IPS DF 6.9 (cell line): ENCODE measurements around the gene GDPGP1.

Experiments
- DNase-seq: peaks from one replicate; pipeline ENCODE4 v3.0.0-alpha.2; 2013; ENCODE audit warnings: low read depth, low spot score
- H3K27ac ChIP-seq: one replicate; pipeline ENCODE4 v1.5.1; 2013; ENCODE audit warnings: low read length, control low read depth
- H3K27me3 ChIP-seq: 2 replicates; pipeline ENCODE4 v1.6.1; 2013; ENCODE audit warnings: mild to moderate bottlenecking, low read length; ENCODE audit not compliant: control insufficient read depth, insufficient read depth
- H3K36me3 ChIP-seq: 2 replicates; pipeline ENCODE4 v1.6.1; 2013; ENCODE audit warnings: low read length; ENCODE audit not compliant: control insufficient read depth, insufficient read depth
- H3K4me1 ChIP-seq: 2 replicates; pipeline ENCODE4 v1.6.1; 2013; ENCODE audit warnings: low read length; ENCODE audit not compliant: control insufficient read depth, insufficient read depth
- H3K4me3 ChIP-seq: 2 replicates; pipeline ENCODE4 v1.5.1; 2013; ENCODE audit warnings: mild to moderate bottlenecking, low read length
- H3K9me3 ChIP-seq: 2 replicates; pipeline ENCODE4 v1.6.1; 2013; ENCODE audit warnings: low read length, inconsistent platforms; ENCODE audit not compliant: control insufficient read depth, insufficient read depth
- WGBS: extraction: QIAGEN DNeasy Blood & Tissue Kit; methylation state at CpG from one replicate; pipeline ENCODE4 v1.1.7; 2013; ENCODE audit warnings: mixed read lengths, missing lambda C conversion rate; ENCODE audit not compliant: insufficient read length, insufficient coverage; 5-methylcytosine and 5-hydroxymethylcytosine counted together

Gene GDPGP1

GRCh38 chr15:90205050-90205848, 28.8 kb upstream of the GDPGP1 start:
- no CpG with 5 or more reads among the region's 10 CpGs for WGBS
- Histone ChIP-seq H3K36me3 (no peaks in the 10 kb centered on the region), H3K27ac (no peak overlapping the region), H3K9me3 (no peaks in the 10 kb centered on the region), H3K4me1 (peaks cover 3% of the 10 kb centered on the region; the same call in 1 of the 2 replicates), H3K4me3 (no peak overlapping the region), H3K27me3 (no peaks in the 10 kb centered on the region)
- DNase-seq = no peak

- Histone ChIP-seq H3K4me3 (no peak overlapping the region), H3K9me3 (no peaks in the 10 kb centered on the region), H3K36me3 (no peaks in the 10 kb centered on the region), H3K4me1 (no peaks in the 10 kb centered on the region), H3K27ac (no peak overlapping the region), H3K27me3 (no peaks in the 10 kb centered on the region)
- no peak for DNase-seq
- no CpG with 5 or more reads among the region's 5 CpGs for WGBS
Measured at GRCh38 chr15:90205886-90206285, 28.1 kb upstream of the GDPGP1 start.

GRCh38 chr15:90207252-90207651, 26.8 kb upstream of the GDPGP1 start:
- Histone ChIP-seq H3K9me3 (no peaks in the 10 kb centered on the region), H3K4me3 (no peak overlapping the region), H3K4me1 (no peaks in the 10 kb centered on the region), H3K27me3 (no peaks in the 10 kb centered on the region), H3K36me3 (0 out of 2 replicates have a peak, but pooled peaks cover under 1% of the 10 kb centered on the region), H3K27ac (no peak overlapping the region)
- DNase-seq = no peak
- WGBS = no CpG with 5 or more reads among the region's 6 CpGs

- no peak overlapping the region for H3K27ac ChIP-seq
- DNase-seq = no peak
- no CpG with 5 or more reads among the region's 6 CpGs for WGBS
- H3K4me3 ChIP-seq = no peak overlapping the region
- no peaks in the 10 kb centered on the region for H3K4me1 ChIP-seq
- H3K27me3 ChIP-seq = no peaks in the 10 kb centered on the region
- H3K36me3 ChIP-seq = 0 out of 2 replicates have a peak, but pooled peaks cover 3% of the 10 kb centered on the region
- no peaks in the 10 kb centered on the region for H3K9me3 ChIP-seq
Measured at GRCh38 chr15:90208356-90208755, 25.7 kb upstream of the GDPGP1 start.

- no peaks in the 10 kb centered on the region for H3K9me3 ChIP-seq
- 0 out of 2 replicates have a peak, but pooled peaks cover 3% of the 10 kb centered on the region for H3K36me3 ChIP-seq
- no peaks in the 10 kb centered on the region for H3K4me1 ChIP-seq
- no peaks in the 10 kb centered on the region for H3K27me3 ChIP-seq
- H3K4me3 ChIP-seq = no peak overlapping the region
- WGBS = no CpG with 5 or more reads among the region's 9 CpGs
- no peak for DNase-seq
- H3K27ac ChIP-seq = no peak overlapping the region
Measured at GRCh38 chr15:90209591-90209990, 24.4 kb upstream of the GDPGP1 start.

- no peaks in the 10 kb centered on the region for H3K4me1 ChIP-seq
- no peak overlapping the region for H3K4me3 ChIP-seq
- H3K9me3 ChIP-seq = no peaks in the 10 kb centered on the region
- H3K36me3 ChIP-seq = 0 out of 2 replicates have a peak, but pooled peaks cover 3% of the 10 kb centered on the region
- WGBS = no CpG with 5 or more reads among the region's 8 CpGs
- DNase-seq = no peak
- H3K27ac ChIP-seq = no peak overlapping the region
- H3K27me3 ChIP-seq = no peaks in the 10 kb centered on the region
Measured at GRCh38 chr15:90210593-90210992, 23.4 kb upstream of the GDPGP1 start.

GRCh38 chr15:90211009-90211408, 23.0 kb upstream of the GDPGP1 start:
- WGBS = no CpG with 5 or more reads among the region's 9 CpGs
- H3K36me3 ChIP-seq = 0 out of 2 replicates have a peak, but pooled peaks cover 3% of the 10 kb centered on the region
- no peaks in the 10 kb centered on the region for H3K27me3 ChIP-seq
- no peak for DNase-seq
- no peaks in the 10 kb centered on the region for H3K4me1 ChIP-seq
- H3K4me3 ChIP-seq = no peak overlapping the region
- H3K9me3 ChIP-seq = no peaks in the 10 kb centered on the region
- H3K27ac ChIP-seq = no peak overlapping the region

- Histone ChIP-seq H3K4me3 (no peak overlapping the region), H3K27ac (no peak overlapping the region), H3K36me3 (0 out of 2 replicates have a peak, but pooled peaks cover 3% of the 10 kb centered on the region), H3K9me3 (no peaks in the 10 kb centered on the region), H3K27me3 (no peaks in the 10 kb centered on the region), H3K4me1 (no peaks in the 10 kb centered on the region)
- DNase-seq = no peak
- no CpG with 5 or more reads among the region's 13 CpGs for WGBS
Measured at GRCh38 chr15:90211440-90212143, 22.4 kb upstream of the GDPGP1 start.

- Histone ChIP-seq H3K4me3 (no peak overlapping the region), H3K4me1 (no peaks in the 10 kb centered on the region), H3K9me3 (no peaks in the 10 kb centered on the region), H3K27ac (no peak overlapping the region), H3K27me3 (no peaks in the 10 kb centered on the region), H3K36me3 (0 out of 2 replicates have a peak, but pooled peaks cover 3% of the 10 kb centered on the region)
- no CpG with 5 or more reads among the region's 35 CpGs for WGBS
- DNase-seq = no peak
Measured at GRCh38 chr15:90212221-90213098, 21.5 kb upstream of the GDPGP1 start.
